ENCODE measurements around the gene CMTM7.
"Not testable (repeated sequence)": the region's sequence is repeated elsewhere in the genome, so short reads cannot be mapped to it uniquely, and the experiment has no call there.

DNA sequence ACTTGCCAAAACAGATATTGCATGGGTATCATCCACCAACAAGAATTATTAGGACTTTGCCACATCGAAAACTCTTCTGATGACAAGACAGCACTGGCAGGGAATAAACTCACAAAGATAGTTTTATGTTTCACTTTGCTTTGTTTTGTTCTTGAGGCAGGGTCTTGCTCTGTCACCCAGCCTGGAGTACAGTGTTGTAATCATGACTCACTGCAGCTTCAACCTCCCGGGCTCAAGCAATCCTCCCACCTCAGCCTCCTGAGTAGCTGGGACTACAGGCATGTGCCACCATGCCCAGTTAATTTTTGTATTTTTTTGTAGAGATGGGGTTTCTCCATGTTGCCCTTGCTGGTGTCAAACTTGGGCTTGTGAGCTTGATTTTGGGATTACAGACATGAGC lies 2.1 kb upstream of the CMTM7 start:
- TF ChIP-seq, protein P1, sequence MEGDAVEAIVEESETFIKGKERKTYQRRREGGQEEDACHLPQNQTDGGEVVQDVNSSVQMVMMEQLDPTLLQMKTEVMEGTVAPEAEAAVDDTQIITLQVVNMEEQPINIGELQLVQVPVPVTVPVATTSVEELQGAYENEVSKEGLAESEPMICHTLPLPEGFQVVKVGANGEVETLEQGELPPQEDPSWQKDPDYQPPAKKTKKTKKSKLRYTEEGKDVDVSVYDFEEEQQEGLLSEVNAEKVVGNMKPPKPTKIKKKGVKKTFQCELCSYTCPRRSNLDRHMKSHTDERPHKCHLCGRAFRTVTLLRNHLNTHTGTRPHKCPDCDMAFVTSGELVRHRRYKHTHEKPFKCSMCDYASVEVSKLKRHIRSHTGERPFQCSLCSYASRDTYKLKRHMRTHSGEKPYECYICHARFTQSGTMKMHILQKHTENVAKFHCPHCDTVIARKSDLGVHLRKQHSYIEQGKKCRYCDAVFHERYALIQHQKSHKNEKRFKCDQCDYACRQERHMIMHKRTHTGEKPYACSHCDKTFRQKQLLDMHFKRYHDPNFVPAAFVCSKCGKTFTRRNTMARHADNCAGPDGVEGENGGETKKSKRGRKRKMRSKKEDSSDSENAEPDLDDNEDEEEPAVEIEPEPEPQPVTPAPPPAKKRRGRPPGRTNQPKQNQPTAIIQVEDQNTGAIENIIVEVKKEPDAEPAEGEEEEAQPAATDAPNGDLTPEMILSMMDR (IDR thresholded peaks at IDR 0.05) = not testable (repeated sequence)
- TF ChIP-seq POLR2A (IDR thresholded peaks at IDR 0.05) = not testable (repeated sequence)
